Measurements from ENCODE around the gene TRAK1.
A peak's percentile ranks its signal among the peaks of the same experiment; 100 is the strongest.

The TRAK1 gene

DNA sequence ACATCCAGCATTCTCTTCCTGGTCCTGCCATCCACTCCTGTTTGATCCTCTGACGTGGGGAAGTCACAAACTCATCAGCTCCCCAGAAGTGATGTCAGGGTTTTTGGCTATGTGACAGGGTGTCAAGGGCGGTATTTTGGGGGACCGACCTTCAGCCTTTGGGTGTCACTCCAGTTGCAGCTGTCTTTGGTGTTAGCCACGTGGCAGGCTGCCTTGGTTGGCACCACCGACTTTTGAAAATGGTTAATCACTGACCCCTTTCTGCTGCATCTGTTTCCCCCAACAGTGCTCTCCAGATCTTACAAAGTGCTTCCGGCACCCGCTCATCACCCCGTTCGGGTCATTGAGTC is 86.6 kb downstream of the TRAK1 start:
- no peak for DNase-seq (ENCODE audit: low read depth)

DNA sequence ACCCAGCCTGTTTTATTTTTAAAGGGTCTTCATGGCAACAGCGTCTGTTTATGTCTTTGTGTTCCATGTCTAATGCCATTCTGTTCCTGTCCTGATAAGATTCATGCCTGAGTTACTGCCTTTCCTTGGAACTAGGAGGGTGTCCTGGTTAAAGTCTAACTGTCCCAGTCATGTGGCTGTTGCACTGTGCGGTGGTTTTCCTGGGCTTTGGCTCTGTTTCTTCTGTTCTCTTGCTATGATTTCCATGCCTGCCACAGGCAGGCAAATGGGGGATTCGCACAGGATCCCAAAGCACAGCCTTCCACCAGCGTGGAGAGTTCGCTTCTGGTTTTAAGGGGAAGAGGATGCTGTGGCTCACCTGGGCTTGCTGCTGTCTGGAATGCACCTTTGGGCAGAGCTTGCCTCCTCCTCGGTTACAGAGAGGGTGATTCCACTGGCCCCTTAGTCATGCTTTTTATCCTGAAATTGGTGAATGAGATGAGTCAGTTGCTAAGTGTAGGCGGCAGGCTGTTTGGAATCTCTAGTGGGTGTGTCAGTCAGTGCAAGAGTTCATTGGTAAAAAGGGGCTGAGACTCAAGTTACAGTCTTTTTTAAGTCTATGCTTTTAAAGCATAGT is 88.1 kb downstream of the TRAK1 start:
- peak; percentile 54 for DNase-seq (ENCODE audit: low read depth)

DNA sequence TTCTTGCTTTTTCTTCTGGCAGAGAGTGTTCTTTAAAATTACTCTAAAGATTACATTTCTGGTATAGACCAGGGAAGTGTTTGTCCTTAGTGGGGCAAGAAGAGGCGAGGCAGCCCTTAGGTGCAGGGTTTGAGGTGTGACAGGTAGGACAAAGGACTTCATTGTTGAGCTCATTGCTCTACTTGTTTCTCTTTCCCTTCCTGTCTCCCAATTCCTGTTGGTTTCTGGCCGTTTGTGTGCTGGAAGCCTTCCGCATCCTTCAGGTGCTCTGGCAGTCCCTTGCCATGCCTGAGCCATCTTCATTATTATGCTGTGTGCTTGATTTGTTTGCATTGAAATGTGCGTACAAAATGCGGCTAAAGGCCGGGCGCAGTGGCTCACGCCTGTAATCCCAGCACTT is 89.7 kb downstream of the TRAK1 start:
- no peak for DNase-seq (ENCODE audit: low read depth)

DNA sequence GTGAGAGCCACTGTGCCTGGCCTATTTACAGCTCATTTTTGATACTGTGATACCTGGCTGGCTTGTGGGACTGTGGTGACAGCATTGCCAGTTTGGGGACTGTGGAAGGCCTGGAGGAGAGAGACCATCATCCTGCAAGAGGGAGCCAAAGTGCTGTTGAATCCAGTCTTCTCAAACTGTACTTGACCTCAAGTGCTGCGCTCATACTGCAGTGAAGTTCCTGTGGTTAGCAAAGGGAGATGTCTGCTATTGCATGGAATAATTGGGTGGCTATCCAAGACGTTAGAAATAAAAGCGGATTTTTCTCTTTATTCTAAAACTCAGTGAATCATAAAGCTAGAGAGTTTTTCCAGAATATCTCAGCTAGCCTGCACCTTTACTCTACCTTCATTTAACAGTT is 91.4 kb downstream of the TRAK1 start:
- DNase-seq (ENCODE audit: low read depth), result peak; percentile 18

DNA sequence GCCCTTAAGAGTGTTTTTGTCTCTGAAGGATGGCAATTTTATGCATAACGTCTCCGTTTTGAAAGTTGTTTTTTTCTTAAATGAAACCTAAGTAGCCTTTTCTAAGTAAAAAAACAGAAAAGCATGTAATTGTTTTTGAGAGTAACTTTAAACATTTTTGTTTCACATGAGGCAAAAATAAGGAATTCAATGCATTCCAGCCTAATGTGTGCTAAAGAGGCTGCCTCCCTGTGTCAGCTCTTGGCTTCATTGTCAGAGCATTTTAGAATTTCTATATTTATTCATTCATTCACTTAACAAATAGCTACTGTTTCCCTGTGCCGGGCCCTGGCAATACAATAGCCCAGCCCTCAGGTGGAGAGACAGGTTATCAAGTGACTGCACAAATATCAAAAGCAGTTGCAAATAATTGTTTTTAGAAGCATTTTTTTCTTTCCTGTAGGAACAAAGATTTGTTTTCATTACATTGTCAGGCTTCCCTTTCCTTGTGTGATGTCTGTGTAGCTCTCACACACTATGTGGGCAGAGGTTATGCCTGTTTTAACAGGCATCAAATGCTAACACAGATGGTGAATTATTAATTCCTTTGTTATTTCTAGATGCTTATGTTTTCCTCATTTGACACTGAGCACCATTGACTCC is 93.0 kb downstream of the TRAK1 start:
- no peak for DNase-seq (ENCODE audit: low read depth)

DNA sequence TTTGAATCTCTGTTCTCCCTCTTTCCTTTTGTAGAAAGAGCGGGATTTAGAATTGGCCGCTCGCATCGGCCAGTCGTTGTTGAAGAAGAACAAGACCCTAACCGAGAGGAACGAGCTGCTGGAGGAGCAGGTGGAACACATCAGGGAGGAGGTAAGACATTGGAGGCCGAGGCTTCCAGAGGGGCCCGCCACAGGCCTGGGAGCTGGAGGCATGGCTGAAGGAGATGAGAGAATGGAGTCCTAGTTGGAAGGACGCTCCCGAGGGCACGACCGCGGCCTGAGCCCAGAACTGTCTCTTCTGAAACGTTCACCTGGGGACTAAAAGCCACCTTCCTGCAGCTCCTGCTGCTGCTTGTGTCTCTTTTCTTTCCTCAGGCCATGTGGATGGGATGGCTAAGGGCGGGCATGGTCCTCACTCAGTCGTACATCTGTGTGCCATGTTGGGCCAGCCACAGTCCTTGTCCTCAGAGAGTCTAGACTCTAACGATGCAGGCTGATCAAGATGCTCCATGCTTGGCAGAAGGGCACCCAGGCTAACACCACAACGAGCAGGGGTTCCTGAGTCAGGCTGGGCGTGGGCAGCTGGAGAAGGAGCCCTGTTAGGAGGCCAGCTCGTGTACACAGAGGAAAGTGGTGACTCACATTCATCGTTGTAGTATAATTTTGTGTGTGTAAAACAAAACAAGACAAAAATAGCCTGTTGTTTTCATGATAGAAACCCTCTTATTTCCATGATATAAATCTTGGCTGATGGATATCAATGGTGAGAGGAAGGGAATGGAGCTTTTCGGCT is 93.7 kb downstream of the TRAK1 start:
- DNase-seq (ENCODE audit: low read depth), result no peak

DNA sequence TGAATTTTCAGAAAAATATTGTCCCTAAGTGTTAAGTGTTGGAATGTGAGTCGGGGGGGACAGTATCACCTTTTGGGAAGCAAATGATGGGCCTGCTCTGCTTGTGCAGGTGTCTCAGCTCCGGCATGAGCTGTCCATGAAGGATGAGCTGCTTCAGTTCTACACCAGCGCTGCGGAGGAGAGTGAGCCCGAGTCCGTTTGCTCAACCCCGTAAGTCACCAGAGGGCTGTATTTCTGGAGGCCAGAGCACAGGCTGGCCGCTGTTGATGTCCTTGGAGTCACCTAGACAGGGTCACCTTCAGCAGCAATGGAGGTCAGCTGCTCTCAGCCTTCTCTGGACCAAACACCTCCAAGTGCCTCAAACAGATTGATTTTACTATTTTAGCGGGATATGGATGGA is 96.8 kb downstream of the TRAK1 start:
- DNase-seq (ENCODE audit: low read depth), result no peak

DNA sequence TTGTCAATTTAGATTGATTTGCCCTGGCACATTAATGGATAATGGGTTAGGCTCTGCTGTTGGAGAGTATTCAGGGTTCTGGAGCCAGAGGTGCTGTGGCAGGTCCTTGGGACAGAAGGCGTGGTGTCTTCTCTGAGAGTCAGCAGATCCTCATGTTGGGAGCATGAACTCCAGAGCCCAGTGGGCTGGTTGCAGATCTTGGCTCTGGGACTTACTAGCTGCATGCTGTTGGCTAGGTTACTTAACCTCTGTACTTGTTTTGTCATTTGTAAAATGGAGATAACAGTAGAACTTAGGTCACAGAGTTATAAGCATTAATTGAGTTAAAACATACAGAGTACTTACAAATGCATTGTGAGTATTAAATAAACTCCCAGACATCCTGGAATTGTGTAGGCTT is 97.2 kb downstream of the TRAK1 start:
- no peak for DNase-seq (ENCODE audit: low read depth)

DNA sequence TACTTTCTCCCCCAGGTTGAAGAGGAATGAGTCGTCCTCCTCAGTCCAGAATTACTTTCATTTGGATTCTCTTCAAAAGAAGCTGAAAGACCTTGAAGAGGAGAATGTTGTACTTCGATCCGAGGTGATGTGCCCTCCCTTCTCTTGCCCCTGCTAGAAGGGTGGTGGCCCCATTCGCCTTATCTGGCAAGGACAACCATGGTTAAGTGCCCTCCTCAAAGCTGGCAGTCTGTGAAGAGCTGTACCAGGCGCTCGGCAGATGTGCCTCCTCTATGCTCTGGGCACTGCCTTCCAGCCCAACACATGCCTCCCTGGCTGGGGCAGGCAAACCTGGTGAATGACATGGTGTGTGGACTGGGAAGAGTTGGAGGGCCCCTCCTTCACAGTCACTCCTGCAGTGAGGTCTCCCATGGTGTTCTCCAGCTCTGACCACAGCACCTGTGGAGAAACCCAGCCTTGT is 97.9 kb downstream of the TRAK1 start:
- no peak for DNase-seq (ENCODE audit: low read depth)

DNA sequence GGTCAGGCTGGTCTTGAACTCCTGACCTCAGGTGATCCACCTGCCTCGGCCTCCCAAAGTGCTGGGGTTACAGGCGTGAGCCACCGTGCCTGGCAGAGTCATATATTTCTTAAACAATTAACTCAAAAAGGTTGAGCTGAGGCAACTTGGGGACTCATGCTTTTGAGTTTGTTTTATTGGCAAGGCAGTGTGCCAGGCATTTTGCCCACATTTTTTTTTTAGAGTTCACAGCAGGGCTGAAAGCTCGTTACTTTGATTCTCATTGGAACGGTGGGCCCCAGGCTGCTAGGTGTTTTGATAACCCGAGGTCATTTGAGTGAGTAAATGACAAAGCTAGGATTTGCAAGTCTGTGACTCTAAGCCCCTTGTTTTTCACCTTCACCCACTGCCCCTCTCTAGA is 98.6 kb downstream of the TRAK1 start:
- no peak for DNase-seq (ENCODE audit: low read depth)

DNA sequence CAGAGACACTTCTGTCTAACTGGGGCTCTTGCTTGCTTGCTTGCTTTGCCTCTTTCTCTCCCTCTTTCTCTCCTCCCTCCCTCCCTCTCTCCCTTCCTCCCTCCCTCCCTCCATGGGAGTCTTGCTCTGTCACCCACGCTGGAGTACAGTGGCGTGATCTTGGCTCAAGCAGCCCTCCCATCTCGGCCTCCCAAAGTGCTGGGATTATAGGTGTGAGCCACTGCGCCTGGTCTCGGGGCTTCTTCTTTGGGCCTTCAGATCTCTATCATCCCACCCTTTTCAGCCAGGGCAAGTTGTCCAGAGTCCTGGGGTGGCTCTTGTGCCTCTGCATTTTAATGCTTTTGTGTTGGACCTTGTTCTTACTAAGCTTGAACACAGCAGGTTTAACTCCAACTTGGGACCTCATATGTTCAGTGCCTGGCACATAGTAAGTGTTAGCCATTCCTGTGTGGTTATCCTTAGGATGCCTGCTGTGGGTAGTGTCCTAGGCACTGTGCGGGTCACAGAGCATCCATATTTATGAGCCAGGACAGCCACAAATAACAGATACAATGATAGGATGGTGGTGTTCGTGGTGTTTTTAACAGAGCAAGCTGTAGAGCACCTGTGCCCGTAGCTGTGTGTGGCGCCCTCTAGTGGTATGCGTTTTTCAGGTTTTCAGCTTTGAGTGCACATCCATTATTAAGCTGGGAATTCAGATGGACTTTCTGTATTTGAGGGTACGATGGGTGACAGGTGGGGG is 99.7 kb downstream of the TRAK1 start:
- DNase-seq (ENCODE audit: low read depth), result peak; percentile 29

DNA sequence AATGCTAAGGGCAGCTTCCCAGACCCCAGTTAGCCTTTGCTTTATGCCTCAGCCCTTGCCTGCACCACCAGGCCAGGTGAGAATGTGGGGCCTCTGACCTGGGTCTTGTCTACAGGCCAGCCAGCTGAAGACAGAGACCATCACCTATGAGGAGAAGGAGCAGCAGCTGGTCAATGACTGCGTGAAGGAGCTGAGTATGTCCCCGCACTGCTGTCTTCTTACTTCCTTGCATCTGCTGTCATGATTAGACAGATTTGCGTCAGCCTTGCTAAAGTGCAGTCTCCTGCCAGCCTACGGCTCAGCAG is 100.2 kb downstream of the TRAK1 start:
- DNase-seq (ENCODE audit: low read depth), result no peak

DNA sequence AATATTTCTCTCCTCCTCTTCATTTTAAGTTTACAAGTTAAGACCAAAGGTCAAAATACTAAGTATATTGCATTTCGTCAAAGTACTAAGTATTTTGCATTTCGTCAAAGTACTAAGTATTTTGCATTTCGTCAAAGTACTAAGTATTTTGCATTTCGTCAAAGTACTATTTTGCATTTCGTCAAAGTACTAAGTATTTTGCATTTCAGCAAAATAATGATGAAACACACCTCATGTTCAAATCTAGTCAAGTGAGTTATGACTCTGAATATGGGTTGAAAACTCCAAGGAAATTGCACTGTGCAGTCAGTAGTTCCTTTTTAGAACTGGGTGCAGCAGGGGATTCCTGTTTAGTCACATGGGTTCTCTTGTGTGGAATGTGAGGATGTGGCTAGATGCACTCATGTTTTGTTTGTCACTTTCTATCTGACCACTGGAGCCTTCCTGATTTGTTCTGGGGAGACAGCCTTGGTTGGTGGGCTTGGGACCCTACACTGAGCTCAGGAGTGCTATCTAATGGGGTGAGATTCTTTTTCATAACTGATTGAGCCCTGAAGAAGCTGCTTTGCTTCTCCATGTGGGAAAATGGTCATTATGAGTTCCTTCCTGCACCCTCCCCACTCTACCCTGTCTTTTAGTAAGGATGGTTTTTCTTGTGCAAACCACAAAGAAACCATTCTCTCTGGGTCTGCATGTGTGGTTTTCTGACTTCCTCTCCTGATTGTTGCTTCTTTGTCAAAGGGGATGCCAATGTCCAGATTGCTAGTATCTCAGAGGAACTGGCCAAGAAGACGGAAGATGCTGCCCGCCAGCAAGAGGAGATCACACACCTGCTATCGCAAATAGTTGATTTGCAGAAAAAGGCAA is 101.4 kb downstream of the TRAK1 start:
- DNase-seq (ENCODE audit: low read depth), result no peak

DNA sequence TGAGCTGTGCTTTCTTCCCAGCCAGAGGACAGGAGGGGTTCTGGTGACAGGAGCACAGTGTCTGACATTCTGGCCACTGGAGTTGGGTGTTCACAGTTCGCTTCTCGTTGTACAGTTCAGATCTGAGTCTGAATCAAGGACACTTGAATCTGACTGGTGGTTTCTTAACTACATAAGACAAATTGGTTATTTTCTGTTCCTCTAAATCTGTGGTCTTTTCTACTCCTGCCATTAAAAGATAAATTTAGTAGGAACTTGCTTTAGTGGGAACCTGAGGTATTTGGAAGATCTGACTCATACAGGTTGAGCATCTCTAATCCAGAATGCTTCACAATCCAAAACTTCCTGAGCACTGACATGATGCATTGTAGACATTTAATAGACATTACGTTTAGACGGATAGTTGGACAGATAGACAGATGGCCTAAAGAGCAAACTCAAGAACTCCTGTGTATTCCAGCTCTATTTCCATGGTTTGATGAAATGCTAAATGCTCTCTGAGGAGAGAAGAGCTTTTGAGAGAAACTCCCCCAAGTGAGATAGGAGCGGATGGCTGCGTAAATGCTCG is 103.9 kb downstream of the TRAK1 start:
- DNase-seq (ENCODE audit: low read depth), result no peak

DNA sequence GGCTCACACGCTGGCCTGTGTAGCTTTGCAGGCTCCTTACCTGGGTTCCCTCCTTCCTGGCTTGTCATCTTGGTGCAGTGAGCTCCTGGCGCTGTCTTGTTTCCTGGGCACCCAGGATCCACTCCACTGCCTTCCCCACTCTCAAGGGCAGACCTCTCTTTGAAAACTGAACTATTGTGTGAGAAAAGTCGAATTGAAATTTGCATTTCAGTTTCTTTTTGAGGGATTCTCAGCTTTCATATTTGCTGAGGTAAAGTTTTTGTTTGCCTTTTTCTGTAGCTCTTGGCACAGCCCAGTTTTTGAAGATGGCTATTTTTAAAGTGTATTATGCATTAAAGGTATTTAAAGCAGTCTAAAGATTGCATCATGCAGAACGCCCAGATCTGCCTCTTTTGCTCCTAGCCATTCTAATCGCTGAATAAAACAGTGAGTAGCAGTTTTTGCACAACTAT is 104.7 kb downstream of the TRAK1 start:
- DNase-seq (ENCODE audit: low read depth), result peak; percentile 27

DNA sequence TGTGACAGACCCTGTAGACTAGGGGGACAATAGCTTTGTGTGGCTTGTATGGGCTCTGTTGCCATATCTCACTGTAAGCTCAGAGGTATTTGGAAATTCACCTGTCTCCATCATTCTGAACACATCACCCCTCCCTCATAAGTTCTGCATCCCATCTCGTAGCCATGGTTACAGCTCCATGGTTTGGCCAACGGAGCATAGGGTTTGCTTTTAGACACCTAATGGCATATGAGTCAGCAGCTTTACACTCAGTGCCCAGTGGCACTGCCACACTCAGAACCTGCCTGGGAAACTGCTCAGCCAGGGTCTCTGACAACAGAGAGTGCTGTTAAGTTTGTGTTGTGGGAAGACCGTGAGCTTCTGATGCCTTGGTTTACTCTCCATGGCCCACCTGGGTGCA is 107.6 kb downstream of the TRAK1 start:
- DNase-seq (ENCODE audit: low read depth), result no peak

DNA sequence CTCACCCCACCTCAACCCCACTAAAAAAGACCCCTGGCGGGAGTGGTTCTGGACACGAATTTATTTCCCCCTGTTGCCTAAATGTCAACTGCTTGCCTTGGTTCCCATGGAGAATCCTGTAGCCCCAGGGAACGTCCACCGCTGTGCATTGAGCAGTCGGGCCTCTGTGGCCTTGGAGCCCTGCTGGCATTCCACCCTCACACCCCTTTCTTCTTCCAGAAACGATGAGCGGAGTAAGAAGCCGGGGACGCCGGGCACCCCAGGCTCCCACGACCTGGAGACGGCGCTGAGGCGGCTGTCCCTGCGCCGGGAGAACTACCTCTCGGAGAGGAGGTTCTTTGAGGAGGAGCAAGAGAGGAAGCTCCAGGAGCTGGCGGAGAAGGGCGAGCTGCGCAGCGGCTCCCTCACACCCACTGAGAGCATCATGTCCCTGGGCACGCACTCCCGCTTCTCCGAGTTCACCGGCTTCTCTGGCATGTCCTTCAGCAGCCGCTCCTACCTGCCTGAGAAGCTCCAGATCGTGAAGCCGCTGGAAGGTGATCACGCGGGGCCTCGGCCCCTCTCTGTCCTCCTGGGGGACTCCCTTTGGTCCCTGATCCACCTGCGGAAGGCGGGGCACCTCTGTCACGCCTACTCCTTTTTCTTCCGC is 111.2 kb downstream of the TRAK1 start:
- no peak for DNase-seq (ENCODE audit: low read depth)

DNA sequence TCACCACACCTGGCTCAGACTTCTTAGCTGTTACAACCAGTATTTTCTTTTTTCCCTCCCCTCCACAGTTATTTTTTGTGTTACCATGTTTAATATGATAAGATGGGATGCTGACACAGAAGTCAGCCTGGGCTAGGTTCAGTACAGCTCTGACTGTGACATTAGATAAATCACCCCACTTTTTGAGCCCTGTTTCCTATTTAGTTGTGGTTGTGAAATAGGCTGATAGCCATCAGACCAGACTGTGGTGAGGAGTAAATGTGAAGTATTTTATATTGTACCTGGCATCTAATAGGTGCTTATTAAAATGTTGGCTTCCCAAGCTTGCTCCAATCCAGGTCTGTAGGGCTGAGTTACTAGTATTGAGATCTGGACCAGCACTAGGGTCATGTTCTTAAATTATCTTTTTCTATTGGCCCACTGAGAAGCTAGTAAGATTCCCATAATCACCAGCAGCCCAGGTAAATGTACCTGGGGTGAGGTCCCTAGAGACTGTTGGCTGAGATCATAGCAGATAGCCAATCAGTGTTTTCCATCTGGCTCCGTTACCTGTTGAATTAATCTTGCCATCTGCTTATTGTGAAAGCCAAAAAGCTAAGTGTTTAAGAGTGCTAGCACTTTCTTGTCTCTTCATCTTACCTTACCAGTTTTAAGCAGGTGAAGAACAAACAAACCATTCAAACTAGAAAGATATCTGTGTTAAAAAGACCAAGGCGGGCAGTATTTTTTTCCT is 113.9 kb downstream of the TRAK1 start:
- no peak for DNase-seq (ENCODE audit: low read depth)

DNA sequence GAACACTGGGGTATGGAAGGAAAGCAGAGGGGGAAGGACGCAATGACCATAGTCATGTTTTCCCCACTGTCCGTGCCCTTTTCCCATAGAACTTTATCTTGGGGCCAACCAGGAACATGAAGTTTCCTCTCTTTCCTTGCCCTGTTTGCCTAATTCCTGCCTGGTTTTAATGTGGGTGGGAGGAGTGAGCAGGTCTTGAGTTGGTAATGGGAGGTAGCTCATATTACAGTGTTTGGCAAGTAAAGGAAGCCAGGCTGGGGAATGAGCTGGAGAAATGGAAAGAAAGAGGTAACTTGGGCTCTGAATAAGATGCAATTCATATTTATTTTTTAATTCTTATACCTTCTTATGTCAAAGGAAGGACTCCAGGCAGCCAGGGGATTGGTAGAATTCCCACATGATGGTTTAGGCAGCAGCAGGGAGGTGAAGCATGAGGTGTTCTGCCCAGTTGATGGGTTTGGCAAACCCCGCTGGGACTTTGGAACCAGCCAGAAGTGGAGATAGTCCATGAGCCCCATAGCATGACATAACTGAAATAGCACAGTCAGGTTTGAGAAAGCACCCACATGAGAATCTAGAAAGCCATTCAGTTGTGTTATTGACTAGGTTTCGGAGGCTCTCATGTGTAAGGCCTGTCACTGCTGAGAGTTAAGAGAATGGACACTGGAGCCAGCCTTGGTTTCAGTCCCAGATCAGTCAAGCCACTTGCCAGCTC is 114.8 kb downstream of the TRAK1 start:
- DNase-seq (ENCODE audit: low read depth), result no peak

DNA sequence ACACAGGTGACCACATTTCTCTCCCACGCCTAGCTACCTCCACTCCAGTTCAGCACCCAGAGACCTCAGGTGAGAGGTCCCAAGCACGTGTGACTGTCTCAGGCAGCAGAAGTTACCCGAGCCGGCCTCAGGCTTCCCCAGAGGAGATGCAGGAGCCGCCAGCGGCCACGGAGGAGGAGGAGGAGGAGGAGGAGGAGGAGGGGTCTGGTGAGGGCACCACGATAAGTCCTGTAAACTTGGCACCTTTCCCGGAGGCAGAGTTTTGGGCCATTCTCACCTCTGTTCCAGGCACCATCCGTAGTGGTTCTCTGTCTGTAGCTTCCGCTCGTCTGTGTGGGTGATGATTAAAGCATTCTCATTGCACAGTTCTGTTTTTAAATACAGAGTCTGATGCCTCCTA is 118.8 kb downstream of the TRAK1 start:
- DNase-seq (ENCODE audit: low read depth), result no peak

Measured in fibroblast of gingiva (primary cell).